ENCODE measurements around the gene OGDH. TPM values are rescaled to one million over a fixed set of nuclear protein-coding genes. Genes with fewer than 3 reads are reported as not detected.

OGDH gene
- total and polyA plus RNA-seq, 2 donors, result 20.7 to 26.9 TPM

DNA sequence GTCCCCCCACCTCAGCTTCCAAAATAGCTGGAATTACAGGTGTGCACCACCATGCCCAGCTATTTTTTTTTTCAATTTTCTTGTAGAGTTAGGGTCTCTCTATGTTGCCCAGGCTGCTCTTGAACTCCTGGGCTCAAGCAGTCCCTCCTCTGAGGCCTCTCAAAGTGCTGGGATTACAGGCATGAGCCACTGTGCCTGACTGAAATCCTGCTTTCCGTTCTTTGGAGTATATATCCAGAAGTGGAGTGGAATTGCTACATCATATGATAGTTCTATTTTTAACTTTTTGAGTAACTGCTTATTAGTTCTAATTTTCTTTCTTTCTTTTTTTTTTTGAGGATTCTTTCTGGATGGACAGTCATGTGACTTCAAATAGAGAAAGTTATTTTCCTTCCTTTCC is 79.3 kb downstream of the OGDH start:
- Histone ChIP-seq H3K4me3 (ENCODE audit: low read length in 2 of 2) (no peak overlapping the region), H3K9me3 (ENCODE audit: control insufficient read depth in 2 of 2, insufficient read depth in 1 of 2, low read length in 1 of 2) (no peaks in the 10 kb centered on the region), H3K4me1 (ENCODE audit: control insufficient read depth in 2 of 2, insufficient read depth in 2 of 2, low read length in 2 of 2) (no peaks in the 10 kb centered on the region), H3K27ac (ENCODE audit: low read depth in 1 of 2, low read length in 1 of 2) (no peak overlapping the region), H3K27me3 (ENCODE audit: control insufficient read depth in 2 of 2, insufficient read depth in 1 of 2, low read length in 1 of 2) (no peaks in the 10 kb centered on the region), H3K36me3 (ENCODE audit: control insufficient read depth in 2 of 2, insufficient read depth in 2 of 2, low read length in 1 of 2) (peaks cover 28 to 31% of the 10 kb centered on the region in 2 donors)
- WGBS, result 93% methylated on average over 1 of the region's 1 CpG
- DNase-seq (ENCODE audit: low read depth in 6 of 9, low spot score in 9 of 9), result no peak

DNA sequence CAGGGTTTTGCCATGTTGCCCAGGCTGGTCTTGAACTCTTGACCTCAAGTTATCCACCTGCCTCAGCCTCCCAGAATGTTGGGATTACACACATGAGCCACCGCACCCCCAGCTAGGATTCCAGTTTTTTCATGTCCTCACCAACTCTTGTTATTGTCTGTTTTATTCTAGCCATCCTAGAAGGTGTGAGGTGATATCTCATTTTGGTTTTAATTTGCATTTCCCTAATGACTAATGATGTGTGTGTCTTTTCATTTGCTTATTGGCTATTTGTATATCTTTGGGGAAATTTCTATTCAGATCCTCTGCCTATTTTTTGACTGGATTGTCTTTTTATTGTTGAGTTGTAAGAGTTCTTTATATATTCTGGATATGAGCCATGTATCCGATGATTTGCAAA is 83.0 kb downstream of the OGDH start:
- 97% methylated on average over 2 of the region's 2 CpGs for WGBS

GRCh38 chr7:44693641-44694313 is 87.3 kb downstream of the OGDH start:
- H3K27me3 ChIP-seq (ENCODE audit: control insufficient read depth in 2 of 2, insufficient read depth in 1 of 2, low read length in 1 of 2), result no peaks in the 10 kb centered on the region
- no peak overlapping the region for H3K4me3 ChIP-seq (ENCODE audit: low read length in 2 of 2)
- WGBS, result 98% methylated on average over 19 of the region's 19 CpGs
- peaks cover 0 to 8% of the 10 kb centered on the region in 2 donors for H3K9me3 ChIP-seq (ENCODE audit: control insufficient read depth in 2 of 2, insufficient read depth in 1 of 2, low read length in 1 of 2)
- H3K4me1 ChIP-seq (ENCODE audit: control insufficient read depth in 2 of 2, insufficient read depth in 2 of 2, low read length in 2 of 2), result no peaks in the 10 kb centered on the region
- H3K27ac ChIP-seq (ENCODE audit: low read depth in 1 of 2, low read length in 1 of 2), result no peak overlapping the region
- H3K36me3 ChIP-seq (ENCODE audit: control insufficient read depth in 2 of 2, insufficient read depth in 2 of 2, low read length in 1 of 2), result peaks cover 54 to 59% of the 10 kb centered on the region in 2 donors
- DNase-seq (ENCODE audit: low read depth in 6 of 9, low spot score in 9 of 9), result no peak

More for the DNA sequence above, 83.0 kb downstream of the OGDH start:
- Histone ChIP-seq H3K4me3 (ENCODE audit: low read length in 2 of 2) (no peak overlapping the region), H3K27ac (ENCODE audit: low read depth in 1 of 2, low read length in 1 of 2) (no peak overlapping the region), H3K9me3 (ENCODE audit: control insufficient read depth in 2 of 2, insufficient read depth in 1 of 2, low read length in 1 of 2) (no peaks in the 10 kb centered on the region), H3K4me1 (ENCODE audit: control insufficient read depth in 2 of 2, insufficient read depth in 2 of 2, low read length in 2 of 2) (no peaks in the 10 kb centered on the region), H3K36me3 (ENCODE audit: control insufficient read depth in 2 of 2, insufficient read depth in 2 of 2, low read length in 1 of 2) (peaks cover 21% of the 10 kb centered on the region in 2 donors), H3K27me3 (ENCODE audit: control insufficient read depth in 2 of 2, insufficient read depth in 1 of 2, low read length in 1 of 2) (no peaks in the 10 kb centered on the region)
- DNase-seq (ENCODE audit: low read depth in 6 of 9, low spot score in 9 of 9), result no peak

DNA sequence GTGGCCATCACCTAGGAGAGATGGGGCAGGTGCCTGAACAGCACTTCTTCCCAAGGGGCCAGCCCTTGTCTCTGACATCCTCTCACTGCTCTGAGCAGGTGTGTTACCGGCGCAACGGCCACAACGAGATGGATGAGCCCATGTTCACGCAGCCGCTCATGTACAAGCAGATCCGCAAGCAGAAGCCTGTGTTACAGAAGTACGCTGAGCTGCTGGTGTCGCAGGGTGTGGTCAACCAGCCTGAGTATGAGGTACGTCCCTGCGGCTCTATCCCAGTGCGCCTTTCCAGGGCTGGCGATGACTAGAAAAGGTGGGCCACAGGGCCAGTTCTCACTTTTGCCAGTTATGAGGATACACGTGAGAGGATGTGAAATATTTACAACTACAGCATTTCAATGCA is 87.9 kb downstream of the OGDH start:
- Histone ChIP-seq H3K27ac (ENCODE audit: low read depth in 1 of 2, low read length in 1 of 2) (no peak overlapping the region), H3K36me3 (ENCODE audit: control insufficient read depth in 2 of 2, insufficient read depth in 2 of 2, low read length in 1 of 2) (peaks cover 56 to 59% of the 10 kb centered on the region in 2 donors), H3K4me1 (ENCODE audit: control insufficient read depth in 2 of 2, insufficient read depth in 2 of 2, low read length in 2 of 2) (no peaks in the 10 kb centered on the region), H3K27me3 (ENCODE audit: control insufficient read depth in 2 of 2, insufficient read depth in 1 of 2, low read length in 1 of 2) (no peaks in the 10 kb centered on the region), H3K9me3 (ENCODE audit: control insufficient read depth in 2 of 2, insufficient read depth in 1 of 2, low read length in 1 of 2) (peaks cover 0 to 8% of the 10 kb centered on the region in 2 donors), H3K4me3 (ENCODE audit: low read length in 2 of 2) (no peak overlapping the region)
- no peak for DNase-seq (ENCODE audit: low read depth in 6 of 9, low spot score in 9 of 9)
- 97% methylated on average over 14 of the region's 14 CpGs for WGBS

- H3K4me3 ChIP-seq (ENCODE audit: low read length in 2 of 2), result no peak overlapping the region
- no peak for DNase-seq (ENCODE audit: low read depth in 6 of 9, low spot score in 9 of 9)
- 98% methylated on average over 2 of the region's 2 CpGs for WGBS
- H3K4me1 ChIP-seq (ENCODE audit: control insufficient read depth in 2 of 2, insufficient read depth in 2 of 2, low read length in 2 of 2), result no peaks in the 10 kb centered on the region
- peaks cover 58 to 61% of the 10 kb centered on the region in 2 donors for H3K36me3 ChIP-seq (ENCODE audit: control insufficient read depth in 2 of 2, insufficient read depth in 2 of 2, low read length in 1 of 2)
- H3K27ac ChIP-seq (ENCODE audit: low read depth in 1 of 2, low read length in 1 of 2), result no peak overlapping the region
- peaks cover 0 to 8% of the 10 kb centered on the region in 2 donors for H3K9me3 ChIP-seq (ENCODE audit: control insufficient read depth in 2 of 2, insufficient read depth in 1 of 2, low read length in 1 of 2)
- no peaks in the 10 kb centered on the region for H3K27me3 ChIP-seq (ENCODE audit: control insufficient read depth in 2 of 2, insufficient read depth in 1 of 2, low read length in 1 of 2)
These were observed 88.3 kb downstream of the OGDH start for GRCh38 chr7:44694766-44695165.

DNA sequence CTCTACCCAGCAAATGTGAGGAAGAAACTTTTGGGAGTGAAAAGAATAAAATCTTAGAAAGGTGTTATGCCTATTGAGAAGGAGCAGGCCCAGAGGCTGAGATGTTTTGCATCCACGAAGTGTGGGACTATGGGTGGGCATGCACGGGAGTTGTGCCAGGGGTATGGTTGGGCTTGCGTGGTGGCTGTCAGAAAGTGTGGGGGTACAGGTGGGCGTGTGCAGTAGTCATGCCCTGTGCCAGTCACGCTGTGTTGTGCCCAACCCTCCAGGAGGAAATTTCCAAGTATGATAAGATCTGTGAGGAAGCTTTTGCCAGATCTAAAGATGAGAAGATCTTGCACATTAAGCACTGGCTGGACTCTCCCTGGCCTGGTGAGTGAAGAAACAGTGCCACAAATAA is 89.3 kb downstream of the OGDH start:
- 99% methylated on average over 5 of the region's 5 CpGs for WGBS
- no peaks in the 10 kb centered on the region for H3K27me3 ChIP-seq (ENCODE audit: control insufficient read depth in 2 of 2, insufficient read depth in 1 of 2, low read length in 1 of 2)
- peaks cover 62 to 64% of the 10 kb centered on the region in 2 donors for H3K36me3 ChIP-seq (ENCODE audit: control insufficient read depth in 2 of 2, insufficient read depth in 2 of 2, low read length in 1 of 2)
- H3K4me3 ChIP-seq (ENCODE audit: low read length in 2 of 2), result no peak overlapping the region
- H3K9me3 ChIP-seq (ENCODE audit: control insufficient read depth in 2 of 2, insufficient read depth in 1 of 2, low read length in 1 of 2), result peaks cover 0 to 8% of the 10 kb centered on the region in 2 donors
- no peak overlapping the region for H3K27ac ChIP-seq (ENCODE audit: low read depth in 1 of 2, low read length in 1 of 2)
- no peak for DNase-seq (ENCODE audit: low read depth in 6 of 9, low spot score in 9 of 9)
- H3K4me1 ChIP-seq (ENCODE audit: control insufficient read depth in 2 of 2, insufficient read depth in 2 of 2, low read length in 2 of 2), result no peaks in the 10 kb centered on the region

GRCh38 chr7:44696728-44697127 is 90.3 kb downstream of the OGDH start:
- Histone ChIP-seq H3K27me3 (ENCODE audit: control insufficient read depth in 2 of 2, insufficient read depth in 1 of 2, low read length in 1 of 2) (no peaks in the 10 kb centered on the region), H3K36me3 (ENCODE audit: control insufficient read depth in 2 of 2, insufficient read depth in 2 of 2, low read length in 1 of 2) (peaks cover 69 to 73% of the 10 kb centered on the region in 2 donors), H3K4me3 (ENCODE audit: low read length in 2 of 2) (no peak overlapping the region), H3K4me1 (ENCODE audit: control insufficient read depth in 2 of 2, insufficient read depth in 2 of 2, low read length in 2 of 2) (no peaks in the 10 kb centered on the region), H3K9me3 (ENCODE audit: control insufficient read depth in 2 of 2, insufficient read depth in 1 of 2, low read length in 1 of 2) (peaks cover 0 to 8% of the 10 kb centered on the region in 2 donors), H3K27ac (ENCODE audit: low read depth in 1 of 2, low read length in 1 of 2) (no peak overlapping the region)
- no peak for DNase-seq (ENCODE audit: low read depth in 6 of 9, low spot score in 9 of 9)
- 98% methylated on average over 15 of the region's 15 CpGs for WGBS

- no peak for DNase-seq (ENCODE audit: low read depth in 6 of 9, low spot score in 9 of 9)
- peaks cover 0 to 8% of the 10 kb centered on the region in 2 donors for H3K9me3 ChIP-seq (ENCODE audit: control insufficient read depth in 2 of 2, insufficient read depth in 1 of 2, low read length in 1 of 2)
- no peak overlapping the region for H3K27ac ChIP-seq (ENCODE audit: low read depth in 1 of 2, low read length in 1 of 2)
- no peaks in the 10 kb centered on the region for H3K4me1 ChIP-seq (ENCODE audit: control insufficient read depth in 2 of 2, insufficient read depth in 2 of 2, low read length in 2 of 2)
- H3K36me3 ChIP-seq (ENCODE audit: control insufficient read depth in 2 of 2, insufficient read depth in 2 of 2, low read length in 1 of 2), result peaks cover 67 to 76% of the 10 kb centered on the region in 2 donors
- 98% methylated on average over 20 of the region's 20 CpGs for WGBS
- H3K27me3 ChIP-seq (ENCODE audit: control insufficient read depth in 2 of 2, insufficient read depth in 1 of 2, low read length in 1 of 2), result no peaks in the 10 kb centered on the region
- no peak overlapping the region for H3K4me3 ChIP-seq (ENCODE audit: low read length in 2 of 2)
These were observed 91.0 kb downstream of the OGDH start for GRCh38 chr7:44697136-44698045.

- Histone ChIP-seq H3K4me1 (ENCODE audit: control insufficient read depth in 2 of 2, insufficient read depth in 2 of 2, low read length in 2 of 2) (no peaks in the 10 kb centered on the region), H3K36me3 (ENCODE audit: control insufficient read depth in 2 of 2, insufficient read depth in 2 of 2, low read length in 1 of 2) (peaks cover 68 to 70% of the 10 kb centered on the region in 2 donors), H3K27me3 (ENCODE audit: control insufficient read depth in 2 of 2, insufficient read depth in 1 of 2, low read length in 1 of 2) (no peaks in the 10 kb centered on the region), H3K9me3 (ENCODE audit: control insufficient read depth in 2 of 2, insufficient read depth in 1 of 2, low read length in 1 of 2) (peaks cover 0 to 8% of the 10 kb centered on the region in 2 donors), H3K4me3 (ENCODE audit: low read length in 2 of 2) (no peak overlapping the region), H3K27ac (ENCODE audit: low read depth in 1 of 2, low read length in 1 of 2) (no peak overlapping the region)
- no peak for DNase-seq (ENCODE audit: low read depth in 6 of 9, low spot score in 9 of 9)
- WGBS, result over 99% methylated on average over 13 of the region's 13 CpGs
These were observed 91.7 kb downstream of the OGDH start for GRCh38 chr7:44698046-44698580.
